ENCODE data around the gene GRM1. TPM values are rescaled to one million over a fixed set of nuclear protein-coding genes. Genes with fewer than 3 reads are reported as not detected.

The GRM1 gene
- total and polyA plus RNA-seq, 2 of the 4 experiments (the other 2 are of a cell fraction): not detected

GRCh38 chr6:146184701-146185100 is 155.8 kb downstream of the GRM1 start:
- Histone ChIP-seq H3K36me3 (ENCODE audit: control insufficient read depth, insufficient read depth, low read length) (no peaks in the 10 kb centered on the region), H3K27me3 (ENCODE audit: control insufficient read depth, insufficient read depth, low read length) (no peaks in the 10 kb centered on the region), H3K79me1 (ENCODE audit: low read depth in 1 of 2, low read length in 2 of 2) (no peaks in the 10 kb centered on the region), H3K9me3 (ENCODE audit: control insufficient read depth, insufficient read depth, low read length) (no peaks in the 10 kb centered on the region), H2AK9ac (replicated peaks; ENCODE audit: low read depth, low read length, poor library complexity) (no peak overlapping the region), H3K27ac (ENCODE audit: insufficient read depth, low read length) (no peak overlapping the region), H4K20me1 (ENCODE audit: insufficient read depth, low read length) (no peaks in the 10 kb centered on the region), H3K18ac (ENCODE audit: low read depth, low read length) (no peak overlapping the region), H3K9me1 (ENCODE audit: insufficient read depth, low read length) (no peaks in the 10 kb centered on the region), H3K9ac (ENCODE audit: low read depth, low read length) (no peak overlapping the region), H2BK20ac (ENCODE audit: low read depth, low read length) (no peak overlapping the region), H2AK5ac (ENCODE audit: low read depth, low read length) (no peak overlapping the region), H3K4me2 (ENCODE audit: low read depth, low read length) (no peak overlapping the region), H3K4ac (ENCODE audit: low read depth, low read length) (no peak overlapping the region), H3K56ac (ENCODE audit: extremely low read depth, insufficient read depth, low read length) (no peak overlapping the region), H3K4me1 (ENCODE audit: control insufficient read depth, insufficient read depth, low read length) (no peaks in the 10 kb centered on the region), H2BK120ac (ENCODE audit: low read depth, low read length) (no peak overlapping the region), H3K23ac (ENCODE audit: low read depth, low read length) (no peak overlapping the region), H2BK15ac (ENCODE audit: low read depth, low read length) (no peak overlapping the region), H3K14ac (replicated peaks; ENCODE audit: low read depth, low read length) (no peak overlapping the region), H4K91ac (ENCODE audit: insufficient read depth, low read depth, low read length) (no peak overlapping the region), H2BK5ac (ENCODE audit: low read depth, low read length, poor library complexity, severe bottlenecking) (no peak overlapping the region), H4K8ac (ENCODE audit: low read depth in 2 of 2, low read length in 2 of 2) (no peak overlapping the region), H2AFZ (replicated peaks; ENCODE audit: low read length, poor library complexity) (no peak overlapping the region), H3K4me3 (ENCODE audit: insufficient read depth, low read depth, low read length) (no peak overlapping the region), H4K5ac (ENCODE audit: low read depth, low read length) (no peak overlapping the region)
- TF ChIP-seq ELK1 (IDR thresholded peaks at IDR 0.05; ENCODE audit: borderline replicate concordance, low read depth, low read length) (no peak), POLR2A (IDR thresholded peaks at IDR 0.05; ENCODE audit: low read depth, low read length) (no peak), CHD1 (IDR thresholded peaks at IDR 0.05; ENCODE audit: low read depth, low read length) (no peak), SMC3 (IDR thresholded peaks at IDR 0.05; ENCODE audit: low read depth, low read length) (no peak), RFX5 (IDR thresholded peaks at IDR 0.05; ENCODE audit: low read depth, low read length) (no peak), CEBPB (IDR thresholded peaks at IDR 0.05; ENCODE audit: low read depth, low read length) (no peak), MAZ (IDR thresholded peaks at IDR 0.05; ENCODE audit: borderline replicate concordance, low read depth, low read length) (no peak), RAD21 (IDR thresholded peaks at IDR 0.05; ENCODE audit: low read length) (no peak), RCOR1 (IDR thresholded peaks at IDR 0.05; ENCODE audit: insufficient replicate concordance, low read length) (no peak), NFE2L2 (IDR thresholded peaks at IDR 0.05; ENCODE audit: low read depth, low read length) (no peak), CTCF (conservative IDR thresholded peaks at IDR 0.05; ENCODE audit: low read depth, low read length) (no peak), MXI1 (IDR thresholded peaks at IDR 0.05; ENCODE audit: borderline replicate concordance, low read depth, low read length) (no peak), FOS (IDR thresholded peaks at IDR 0.05; ENCODE audit: low read depth, low read length) (no peak), MAFK (IDR thresholded peaks at IDR 0.05; ENCODE audit: low read depth, low read length) (no peak), BHLHE40 (IDR thresholded peaks at IDR 0.05; ENCODE audit: low read depth, low read length) (no peak), USF2 (IDR thresholded peaks at IDR 0.05; ENCODE audit: low read depth, low read length) (no peak)
- ATAC-seq (ENCODE audit: low read depth) (no peak), DNase-seq (no peak)
- dilution Hi-C loops (cut with HindIII; ENCODE audit: low sequenced_read_pairs, unreplicated experiment): no loop called here
- in situ Hi-C loops (cut with MboI; ENCODE audit: low sequenced_read_pairs): no loop called here
- no CpG with 5 or more reads among the region's 1 CpG for WGBS, 2 experiments (ENCODE audit: extremely low coverage in 2 of 2, insufficient read length in 1 of 2)
- CTCF ChIA-PET: no interaction called here
- intact Hi-C loops (cut with micrococcal nuclease): loop anchor here (10.0 kb wide), 1 partner anchor 290 kb away; no protein-coding TSS in a partner anchor
- POLR2A ChIA-PET (ENCODE audit: unreplicated experiment): no interaction called here
- no TSS peak for BruUV-seq (replicated peaks)

Data from IMR-90 (cell line).